Keratinocyte (primary cell): ENCODE measurements around the gene DTNB.

Experiments
- EZH2 ChIP-seq: IDR thresholded peaks from one replicate; pipeline ENCODE4 v1.6.1; 2012; ENCODE audit warnings: inconsistent platforms, mild to moderate bottlenecking, low read length, moderate library complexity
- TF ChIP-seq, protein P1 (sequence below), 3 experiments: IDR thresholded peaks in 1 of 3; conservative IDR thresholded peaks in 1 of 3; optimal IDR thresholded peaks in 1 of 3; 2 replicates in 2 of 3; 3 replicates in 1 of 3; pipeline versions ENCODE3 to v1.5.1; 2011; ENCODE audit warnings: low read length in 3 of 3, mild to moderate bottlenecking in 3 of 3, moderate library complexity in 2 of 3, control low read depth in 1 of 3, inconsistent platforms in 1 of 3; ENCODE audit not compliant: insufficient read depth in 2 of 3; ENCODE audit errors: extremely low read depth in 1 of 3

DNA sequence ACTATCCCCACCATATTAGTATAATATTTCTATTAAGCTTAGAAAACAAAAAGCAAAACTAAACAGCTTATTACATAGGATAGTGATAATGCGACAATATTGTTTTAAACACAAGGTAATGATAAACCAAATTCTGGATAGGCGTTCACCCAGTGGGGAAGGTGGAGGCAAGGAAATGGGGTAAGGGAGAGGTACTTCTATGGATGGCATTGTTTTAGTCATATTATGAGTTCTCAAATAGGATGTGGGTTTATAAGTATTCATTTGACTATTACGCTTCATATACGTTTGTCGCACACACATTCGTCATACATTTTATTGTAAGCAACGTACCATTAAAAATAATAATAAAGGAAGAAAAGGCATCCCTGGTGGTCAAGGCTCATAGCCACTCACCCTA lies 242.8 kb downstream of the DTNB start:
- TF ChIP-seq, protein P1, sequence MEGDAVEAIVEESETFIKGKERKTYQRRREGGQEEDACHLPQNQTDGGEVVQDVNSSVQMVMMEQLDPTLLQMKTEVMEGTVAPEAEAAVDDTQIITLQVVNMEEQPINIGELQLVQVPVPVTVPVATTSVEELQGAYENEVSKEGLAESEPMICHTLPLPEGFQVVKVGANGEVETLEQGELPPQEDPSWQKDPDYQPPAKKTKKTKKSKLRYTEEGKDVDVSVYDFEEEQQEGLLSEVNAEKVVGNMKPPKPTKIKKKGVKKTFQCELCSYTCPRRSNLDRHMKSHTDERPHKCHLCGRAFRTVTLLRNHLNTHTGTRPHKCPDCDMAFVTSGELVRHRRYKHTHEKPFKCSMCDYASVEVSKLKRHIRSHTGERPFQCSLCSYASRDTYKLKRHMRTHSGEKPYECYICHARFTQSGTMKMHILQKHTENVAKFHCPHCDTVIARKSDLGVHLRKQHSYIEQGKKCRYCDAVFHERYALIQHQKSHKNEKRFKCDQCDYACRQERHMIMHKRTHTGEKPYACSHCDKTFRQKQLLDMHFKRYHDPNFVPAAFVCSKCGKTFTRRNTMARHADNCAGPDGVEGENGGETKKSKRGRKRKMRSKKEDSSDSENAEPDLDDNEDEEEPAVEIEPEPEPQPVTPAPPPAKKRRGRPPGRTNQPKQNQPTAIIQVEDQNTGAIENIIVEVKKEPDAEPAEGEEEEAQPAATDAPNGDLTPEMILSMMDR (optimal IDR thresholded peaks at IDR 0.05 in 1 of 3, IDR thresholded peaks at IDR 0.05 in 1 of 3, conservative IDR thresholded peaks at IDR 0.05 in 1 of 3; ENCODE audit: extremely low read depth in 1 of 3, insufficient read depth in 2 of 3, low read length in 3 of 3): no peak
- TF ChIP-seq EZH2: no peak
